Measurements from ENCODE around the gene TMEM229B.

- TF ChIP-seq MAX (IDR thresholded peaks at IDR 0.05) (no peak), CTCF (IDR thresholded peaks at IDR 0.05; ENCODE audit: low read depth, low read length, missing input control) (no peak), REST (IDR thresholded peaks at IDR 0.05) (no peak), SP1 (IDR thresholded peaks at IDR 0.05) (no peak)
Observed at GRCh38 chr14:67421356-67422224, 66.9 kb downstream of the TMEM229B start.

Data from liver (tissue), 3 donors.